Activated naive CD4-positive, alpha-beta T cell treated with Interleukin-2 at 50 U/mL for 16 hours (primary cell): ENCODE results near the gene HS6ST3.

ENCODE experiments used
- DNase-seq: peaks from one replicate; pipeline ENCODE4 v3.0.0-alpha.2; 2020

HS6ST3 gene

DNA sequence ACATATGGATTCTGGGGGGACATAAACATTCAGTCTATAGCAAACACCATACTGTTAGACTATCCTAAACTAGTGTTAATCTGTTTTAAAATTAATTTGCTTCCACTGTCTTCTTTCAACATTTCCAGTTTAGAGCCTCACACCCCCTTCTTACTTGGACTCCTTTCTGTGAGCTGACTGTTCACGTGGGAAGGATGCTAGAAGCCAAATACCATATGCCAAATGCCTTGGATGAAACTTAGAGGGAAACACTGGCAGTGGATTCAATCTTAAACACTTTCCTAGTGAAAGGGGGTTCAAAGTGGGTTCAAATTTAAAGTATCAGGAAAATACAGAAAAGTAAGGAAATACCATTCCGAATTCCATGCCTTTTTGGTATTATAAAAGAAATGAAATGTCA, 113.6 kb downstream of the HS6ST3 start:
- no peak for DNase-seq

DNA sequence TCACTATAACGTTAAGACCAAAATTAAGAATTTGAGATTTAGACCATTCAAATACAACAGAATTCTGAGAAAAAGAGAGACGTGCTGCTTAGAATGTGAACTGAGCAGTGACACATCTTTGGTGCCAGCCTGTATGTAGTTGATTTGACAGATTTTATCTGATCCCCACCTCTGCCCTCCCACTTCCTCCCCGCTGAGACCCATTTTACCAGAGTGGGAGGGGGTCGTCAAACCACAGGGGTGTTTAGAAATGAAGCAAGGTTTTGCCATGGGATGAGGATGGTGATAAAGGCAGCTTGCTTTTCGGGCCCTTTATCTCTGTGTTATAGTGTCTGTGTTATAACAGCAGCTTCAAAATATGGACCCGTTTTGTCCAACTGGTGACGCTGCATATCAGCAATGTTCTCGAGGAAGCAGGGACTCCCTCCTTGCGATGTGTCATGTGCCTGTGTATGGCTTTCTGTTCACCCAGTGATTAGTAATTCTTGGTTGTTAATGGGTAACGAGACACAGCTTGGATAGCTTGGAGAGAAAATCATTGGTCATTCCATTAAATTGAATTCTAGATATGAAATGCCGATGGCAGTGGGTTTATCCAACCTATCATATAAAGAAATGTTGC, 125.0 kb downstream of the HS6ST3 start:
- no peak for DNase-seq

DNA sequence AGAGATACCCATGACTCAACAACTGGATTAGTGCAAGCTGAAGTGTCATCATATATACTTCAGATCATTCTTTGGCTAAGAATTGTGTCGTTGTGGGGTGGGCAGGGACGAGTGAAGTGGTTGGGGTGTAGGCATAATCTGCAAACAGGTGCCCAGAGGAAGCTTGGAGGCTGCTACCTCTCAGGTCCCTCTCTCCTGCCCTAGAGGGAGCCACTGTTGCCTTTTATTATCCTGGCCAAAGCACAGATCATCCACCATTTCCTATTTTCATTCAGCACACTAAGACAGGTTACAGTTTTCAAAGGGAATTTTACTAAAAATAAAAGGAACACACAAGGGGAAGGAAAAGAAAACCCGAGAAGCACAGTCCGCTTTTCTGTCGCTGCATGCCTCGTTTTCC, 126.6 kb downstream of the HS6ST3 start:
- DNase-seq: no peak

DNA sequence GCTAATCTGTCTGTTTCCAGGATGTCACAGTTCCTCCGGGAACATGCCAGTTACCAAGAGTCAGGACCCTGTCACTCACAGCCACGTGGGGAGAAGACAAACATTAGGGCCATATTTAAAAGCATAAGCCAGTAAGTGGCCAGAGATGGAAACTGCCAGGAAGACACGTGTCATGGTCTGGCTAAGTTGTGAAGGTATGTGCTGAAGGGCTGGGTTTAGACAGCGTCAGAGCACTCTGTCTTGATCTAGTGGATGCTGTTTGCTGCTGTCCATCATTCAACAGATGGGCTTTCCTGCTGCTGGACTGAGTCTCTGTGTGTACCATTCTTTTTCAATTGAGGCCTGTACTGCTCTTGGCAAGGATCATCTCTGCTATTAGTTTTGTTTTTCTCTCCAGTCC, 128.6 kb downstream of the HS6ST3 start:
- no peak for DNase-seq

DNA sequence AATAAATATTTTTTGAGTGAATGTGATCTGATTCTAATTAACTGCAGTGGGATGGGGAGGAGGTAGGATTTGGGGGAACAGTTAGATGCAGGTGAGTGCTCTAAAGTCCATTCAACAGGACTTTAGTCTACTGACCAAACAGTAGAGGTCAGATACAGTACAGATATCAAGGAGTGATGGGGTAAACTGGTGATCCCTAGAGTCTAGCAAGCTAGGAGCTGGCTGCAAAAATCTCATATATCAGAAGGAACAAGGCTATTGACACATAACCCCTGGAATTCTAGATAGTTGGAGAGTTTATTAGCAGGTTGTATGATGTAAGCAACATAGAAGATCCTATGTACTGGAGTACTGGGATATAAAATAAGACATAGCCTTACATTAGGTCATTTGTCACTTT, 131.6 kb downstream of the HS6ST3 start:
- DNase-seq: no peak

DNA sequence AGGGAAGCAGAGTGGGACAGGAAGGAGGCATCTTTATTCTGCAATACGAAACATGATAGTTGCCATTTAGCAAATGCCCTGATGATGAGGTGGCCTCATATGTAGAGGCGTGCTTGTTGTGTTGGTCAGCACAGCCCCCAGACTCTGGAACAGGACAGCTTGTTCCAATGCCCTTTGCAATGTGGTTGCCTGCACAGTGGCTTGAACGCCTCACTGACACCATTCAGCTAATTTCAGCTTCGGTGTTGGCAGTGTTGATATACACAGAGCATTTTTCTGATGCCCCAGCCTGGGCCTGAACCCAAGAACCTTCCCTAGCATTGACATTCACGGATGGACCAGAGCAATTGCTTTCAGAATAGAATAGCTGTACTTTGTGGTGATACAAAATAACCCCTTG, 133.3 kb downstream of the HS6ST3 start:
- DNase-seq: no peak

DNA sequence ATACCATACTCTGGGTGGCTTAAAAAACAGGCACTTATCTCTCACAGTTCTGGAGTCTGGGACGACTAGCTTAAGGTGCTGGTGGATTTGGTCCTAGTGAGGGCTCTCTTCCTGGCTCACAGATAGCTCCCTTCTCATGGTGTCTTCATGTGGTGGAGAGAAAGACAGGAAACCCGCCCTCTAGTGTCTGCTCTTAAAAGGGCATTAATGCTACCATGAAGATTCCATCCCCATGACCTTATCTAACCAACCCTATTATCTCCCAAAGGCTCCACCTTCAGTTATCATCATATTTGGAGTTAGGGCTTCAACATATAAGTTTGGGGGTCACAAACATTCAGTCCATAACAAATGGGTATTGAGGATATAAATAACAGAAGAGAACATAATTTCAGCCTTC, 139.4 kb downstream of the HS6ST3 start:
- DNase-seq: no peak

DNA sequence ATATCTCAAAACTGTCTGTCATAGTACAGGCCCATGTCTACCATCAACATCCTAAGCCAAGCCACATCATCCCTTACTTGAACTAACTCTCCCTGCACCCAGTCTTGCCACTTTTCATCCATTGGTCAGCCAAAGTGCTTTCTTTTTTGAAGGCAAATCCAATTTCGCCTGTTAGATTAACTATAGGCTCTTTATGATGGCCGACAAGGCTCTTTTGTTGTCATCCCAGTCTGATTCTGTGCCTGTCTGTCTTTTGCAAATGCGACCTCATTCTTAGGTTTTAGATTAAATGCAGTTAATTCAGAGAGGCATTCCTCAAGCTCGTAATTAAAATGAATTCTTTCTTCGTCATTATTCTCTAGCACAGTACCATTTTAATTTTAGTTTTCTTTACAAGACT, 148.3 kb downstream of the HS6ST3 start:
- no peak for DNase-seq

DNA sequence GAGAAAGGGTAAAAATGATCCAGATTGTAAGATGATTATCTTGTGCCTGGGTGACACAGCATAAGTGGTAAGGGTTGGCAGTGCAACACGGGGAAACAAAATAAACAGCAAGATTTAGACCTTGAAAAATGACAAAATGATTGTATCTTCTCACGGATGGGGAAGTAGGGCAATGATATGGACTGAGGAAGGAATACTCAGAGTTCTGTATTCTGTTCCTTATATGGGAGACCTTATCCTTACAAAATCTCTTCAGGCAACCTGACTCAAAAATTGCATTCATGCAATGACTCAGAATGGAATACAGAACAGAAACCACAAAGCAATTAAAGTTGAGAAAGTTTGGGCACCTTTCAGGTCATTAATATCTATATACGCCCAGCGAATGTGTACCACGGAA, 149.0 kb downstream of the HS6ST3 start:
- no peak for DNase-seq

DNA sequence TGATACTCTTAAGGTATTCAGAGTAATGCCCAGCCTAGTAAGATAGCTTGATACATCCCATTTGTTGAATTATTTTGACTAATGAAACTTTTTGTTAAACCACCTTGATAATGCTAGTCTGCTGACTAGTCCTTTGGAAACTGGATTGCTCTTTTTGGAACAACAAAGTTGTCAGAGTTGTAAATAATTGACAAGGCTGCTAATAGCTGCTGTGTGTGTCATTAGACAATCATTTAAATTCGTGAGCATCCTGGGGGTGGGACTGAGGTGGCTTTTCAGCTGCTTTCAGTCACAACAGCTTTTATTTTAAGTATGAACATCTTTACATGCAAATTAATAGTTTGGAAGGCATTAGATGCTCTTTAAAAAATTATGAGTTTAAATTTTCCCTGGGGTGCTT, 153.5 kb downstream of the HS6ST3 start:
- DNase-seq: no peak

DNA sequence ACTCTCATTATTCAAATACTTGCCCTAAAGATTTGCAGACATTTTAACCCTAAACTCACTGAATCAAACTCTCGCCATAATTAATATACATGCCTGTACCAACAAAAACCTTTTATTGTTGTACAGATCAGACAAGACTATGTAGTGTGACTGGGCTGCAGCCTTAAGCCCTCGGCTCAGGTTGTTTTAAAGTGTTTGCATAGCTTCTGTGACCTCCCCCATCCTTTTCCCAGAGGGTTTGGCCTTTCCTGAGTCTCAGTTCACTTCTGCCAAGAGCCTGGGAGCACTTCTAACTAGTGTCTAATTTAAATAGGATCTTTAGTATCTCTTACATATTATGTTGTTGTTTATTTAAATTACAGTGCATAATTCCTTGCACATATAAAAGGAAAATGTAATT, 158.2 kb downstream of the HS6ST3 start:
- DNase-seq: no peak

DNA sequence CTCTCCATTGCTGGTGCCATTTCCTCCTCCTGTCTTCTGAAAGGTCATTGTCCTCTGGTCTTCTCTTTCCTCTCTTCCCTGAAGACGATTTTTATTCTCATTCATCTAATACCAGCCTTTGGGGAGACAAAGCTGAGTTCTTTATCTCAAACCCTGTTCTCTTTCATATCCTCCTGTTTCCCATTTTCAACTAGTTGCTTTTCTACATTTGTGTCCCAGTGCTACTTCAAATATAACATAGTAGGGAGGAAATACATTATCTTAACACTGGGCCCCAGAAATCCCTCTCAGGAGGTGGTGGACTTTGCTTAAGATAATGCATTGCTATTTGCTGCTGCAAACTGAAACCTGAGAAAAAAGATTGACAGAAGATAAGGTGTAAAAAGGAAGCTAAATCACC, 159.1 kb downstream of the HS6ST3 start:
- no peak for DNase-seq

DNA sequence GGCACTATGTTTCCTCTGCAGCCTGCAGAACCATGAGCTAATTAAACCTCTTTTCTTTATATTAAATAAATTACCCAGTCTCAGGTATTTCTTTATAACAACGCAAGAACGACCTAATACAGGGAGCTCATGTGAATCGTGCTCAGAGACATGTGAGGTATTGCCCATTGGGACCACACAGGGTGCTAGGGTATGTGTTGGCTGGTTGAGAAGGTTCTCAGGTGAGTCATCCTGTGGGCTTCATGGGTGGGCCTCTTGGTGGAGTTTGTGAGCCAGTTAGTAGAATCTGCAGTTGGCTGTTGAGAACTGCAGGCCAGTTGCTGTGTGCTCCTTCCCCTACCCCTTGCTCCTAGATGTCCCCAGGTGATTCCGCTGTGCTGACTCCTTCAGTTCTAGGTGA, 163.0 kb downstream of the HS6ST3 start:
- DNase-seq: no peak

DNA sequence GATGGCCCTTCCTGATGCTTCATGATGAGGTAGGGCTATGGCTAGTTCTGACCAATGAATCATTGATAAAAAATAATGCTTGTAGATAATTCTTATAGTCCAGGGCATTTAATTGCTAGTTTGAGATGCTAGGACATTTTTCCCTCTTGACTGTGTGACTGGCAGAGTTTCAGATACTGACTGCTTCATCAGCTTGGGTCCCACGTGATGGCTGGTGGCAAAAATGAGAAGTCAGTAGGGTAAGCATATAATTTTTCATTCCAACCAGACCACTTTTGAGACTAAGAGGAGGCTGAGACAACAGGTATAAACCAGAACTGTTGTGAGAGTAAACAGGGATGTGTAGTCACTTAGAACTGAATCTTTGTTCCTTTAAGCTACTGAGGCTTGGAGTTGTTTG, 183.3 kb downstream of the HS6ST3 start:
- no peak for DNase-seq

DNA sequence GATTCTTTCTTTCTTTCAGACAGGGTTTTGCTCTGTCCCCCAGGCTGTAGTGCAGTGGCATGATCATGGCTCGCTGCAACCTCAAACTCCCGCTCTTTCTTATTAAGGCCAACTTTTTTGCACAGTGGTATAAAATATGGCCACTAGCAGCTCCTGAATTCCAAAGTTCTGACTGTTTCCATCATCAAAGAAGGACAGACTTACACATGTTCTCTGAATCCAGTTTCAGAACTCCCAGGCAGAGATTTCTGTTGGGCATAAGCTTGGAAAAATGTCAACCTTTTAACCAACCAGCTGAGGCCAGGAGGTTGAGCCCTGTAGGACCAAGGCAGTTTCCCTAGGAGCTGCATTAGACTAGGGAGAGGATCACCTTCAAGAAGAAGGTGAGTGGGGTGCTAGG, 184.1 kb downstream of the HS6ST3 start:
- no peak for DNase-seq

DNA sequence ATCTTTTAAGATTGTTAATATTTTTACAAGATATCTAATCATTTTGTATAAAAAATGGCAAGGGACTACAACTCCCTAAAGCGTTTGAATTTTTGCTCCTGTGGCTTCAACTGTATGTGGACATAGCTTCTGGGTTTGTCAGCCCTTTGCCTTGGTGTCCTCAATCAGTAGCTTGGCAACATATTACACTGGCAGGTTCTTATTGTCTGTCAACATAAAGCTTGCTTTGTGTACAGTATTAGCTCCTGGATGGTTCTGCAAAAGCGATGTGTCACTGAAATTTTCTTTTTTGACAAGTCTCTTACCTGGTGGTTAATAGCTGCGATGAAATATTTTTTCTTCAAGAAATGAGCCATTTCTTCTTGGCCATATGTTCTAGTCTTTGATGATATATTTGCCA, 190.0 kb downstream of the HS6ST3 start:
- no peak for DNase-seq

DNA sequence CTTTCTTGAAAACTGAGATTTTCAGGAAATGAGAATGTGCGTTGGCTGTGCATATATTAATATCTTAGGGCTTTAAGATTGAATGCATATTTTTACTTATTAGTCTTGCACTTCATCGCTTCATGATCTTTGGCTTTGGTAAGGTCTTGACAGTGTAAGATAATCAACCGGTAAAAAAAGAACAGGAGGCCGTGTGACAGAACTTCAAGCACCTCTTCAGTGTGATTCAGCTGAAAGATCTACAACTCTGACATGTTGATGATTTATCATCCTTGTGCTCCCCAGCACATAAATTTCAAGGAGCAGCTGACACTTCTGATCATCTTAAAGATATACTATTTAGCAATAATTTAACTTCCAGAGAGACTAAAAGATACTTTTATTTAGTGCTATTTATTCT, 195.1 kb downstream of the HS6ST3 start:
- DNase-seq: no peak

DNA sequence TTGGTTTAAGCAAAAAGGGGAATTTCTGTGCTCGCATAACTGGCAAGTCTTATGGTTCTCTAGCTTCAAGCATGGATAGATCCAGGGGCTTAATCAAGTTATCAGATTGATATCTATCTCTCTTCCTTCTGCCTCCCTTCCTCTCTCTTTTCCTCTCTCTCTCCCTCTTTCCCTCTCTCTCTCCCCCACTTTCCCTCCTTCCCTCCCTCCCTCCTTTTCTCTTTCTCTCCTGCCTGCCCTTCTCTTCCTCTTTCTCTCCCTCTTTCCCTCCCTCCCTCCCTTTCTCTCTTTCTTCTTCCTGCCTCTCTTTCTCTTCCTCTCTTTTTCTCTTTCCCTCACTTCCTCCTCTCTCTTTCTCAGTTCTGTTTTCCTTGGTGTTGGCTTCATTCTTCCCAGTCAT, 195.8 kb downstream of the HS6ST3 start:
- DNase-seq: no peak

DNA sequence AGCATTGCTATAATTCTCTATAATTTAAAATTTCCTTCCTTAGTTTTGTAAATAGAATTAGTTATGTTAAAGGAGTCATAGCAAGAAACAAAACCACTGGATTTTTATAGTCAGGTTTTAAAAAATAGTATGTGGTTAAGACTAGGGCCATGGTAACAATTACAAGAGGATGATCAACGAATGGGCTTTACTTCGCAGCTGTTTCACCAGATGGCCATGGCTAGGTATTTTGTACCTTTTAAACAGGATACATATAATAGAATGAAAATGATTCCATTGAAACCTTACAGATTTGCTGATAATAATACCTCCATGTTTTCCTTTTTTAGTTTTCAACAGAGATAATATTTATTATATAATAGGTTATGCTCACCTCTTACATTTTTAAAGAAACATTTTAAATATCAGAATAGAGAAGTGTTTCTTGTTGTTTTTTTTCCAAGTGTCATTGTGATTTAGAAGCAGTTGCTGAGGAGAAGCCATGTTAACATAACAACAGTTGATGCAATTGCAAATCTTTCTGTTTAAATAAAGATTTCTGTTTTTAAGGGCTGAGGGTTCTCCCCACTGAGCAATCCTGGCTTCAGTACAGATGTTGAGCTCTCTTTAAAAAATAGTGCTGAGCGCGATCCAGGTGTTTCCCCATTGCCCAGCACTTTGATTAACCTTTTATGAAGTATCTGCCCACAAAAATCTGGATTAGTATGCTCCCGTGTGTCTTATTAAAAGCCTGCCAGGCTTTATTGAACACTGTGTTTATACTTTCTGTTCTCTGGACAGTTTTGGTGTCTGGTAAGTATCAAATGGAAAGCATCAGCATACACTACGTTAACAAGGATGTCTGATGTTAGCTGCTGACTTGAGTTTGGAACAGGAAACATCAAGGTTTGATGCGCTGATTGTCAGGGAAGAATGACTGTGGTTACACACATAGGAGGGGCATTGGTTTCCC, 205.3 kb downstream of the HS6ST3 start:
- DNase-seq: no peak

DNA sequence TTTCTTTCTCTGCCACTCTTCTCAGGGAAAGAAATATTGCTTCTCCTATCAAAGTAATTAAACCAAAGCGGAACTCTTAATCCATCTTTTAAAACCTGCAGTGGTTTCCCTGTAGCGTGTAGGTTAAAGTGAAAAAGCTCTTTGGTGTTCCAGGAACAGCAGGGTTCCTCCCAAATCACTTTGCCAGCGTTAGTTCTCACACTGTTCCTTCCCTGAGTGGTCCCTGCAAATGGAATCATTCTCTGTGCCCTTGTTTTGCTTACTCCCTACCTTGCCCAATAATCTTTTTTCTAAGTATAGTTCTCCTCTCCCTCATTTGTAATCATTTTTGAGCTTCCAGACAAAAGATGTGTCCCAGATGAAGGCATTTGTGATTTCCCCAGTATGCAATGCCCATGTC, 207.5 kb downstream of the HS6ST3 start:
- no peak for DNase-seq

DNA sequence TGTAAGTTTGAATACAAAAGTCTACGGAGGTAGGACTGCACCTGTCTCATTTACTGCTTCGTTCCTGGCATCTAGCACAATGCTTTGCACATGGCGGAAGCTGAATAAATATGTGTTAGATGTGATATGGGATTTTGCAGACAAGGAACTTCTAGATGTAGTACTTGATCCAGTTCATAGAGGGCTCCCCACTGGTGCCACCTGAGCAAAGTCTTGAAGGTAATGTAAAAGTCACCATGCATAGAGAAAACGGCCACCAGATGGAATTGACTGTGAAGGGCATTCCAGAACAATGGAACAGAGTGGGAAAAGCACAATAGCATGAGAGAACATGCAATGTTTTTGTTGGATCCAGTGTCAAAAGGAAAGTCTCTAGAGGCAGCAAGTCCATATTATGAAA, 209.3 kb downstream of the HS6ST3 start:
- DNase-seq: no peak

DNA sequence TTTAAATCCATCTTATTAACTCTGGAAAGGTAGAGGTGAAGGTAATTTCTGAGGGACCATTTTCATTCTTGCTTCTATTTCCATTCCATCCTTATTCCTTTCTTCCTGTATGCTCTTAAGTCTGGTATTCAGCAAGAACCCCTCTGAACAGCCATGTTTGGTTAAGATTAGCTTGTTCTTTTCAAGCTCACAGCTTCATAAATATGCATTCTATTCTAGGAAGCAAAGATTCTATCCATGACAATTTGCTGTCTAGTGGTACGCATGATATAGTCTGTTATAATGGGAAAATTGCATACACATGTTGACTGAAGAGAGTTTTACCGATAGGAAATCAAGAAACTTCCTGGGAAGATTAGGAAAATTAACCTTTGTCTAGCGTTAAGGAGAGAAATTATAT, 218.7 kb downstream of the HS6ST3 start:
- no peak for DNase-seq

DNA sequence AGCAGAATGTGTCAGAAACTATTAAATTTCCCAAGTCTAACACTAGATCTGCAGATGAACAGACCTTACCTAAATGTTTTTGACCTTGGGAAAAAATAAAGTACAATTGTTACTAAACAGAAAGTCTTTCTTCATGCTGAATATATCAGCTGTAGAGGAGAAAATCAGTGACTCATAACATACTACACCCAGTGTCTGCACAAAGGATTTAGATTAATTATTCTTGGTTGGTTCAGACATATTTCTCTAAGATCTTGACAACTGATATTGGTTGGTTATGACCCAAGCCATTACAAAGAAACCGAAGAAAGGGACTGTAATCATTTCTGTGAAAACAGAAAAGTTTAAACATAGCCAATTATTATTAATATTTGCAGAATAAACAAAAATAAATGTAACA, 225.1 kb downstream of the HS6ST3 start:
- no peak for DNase-seq

DNA sequence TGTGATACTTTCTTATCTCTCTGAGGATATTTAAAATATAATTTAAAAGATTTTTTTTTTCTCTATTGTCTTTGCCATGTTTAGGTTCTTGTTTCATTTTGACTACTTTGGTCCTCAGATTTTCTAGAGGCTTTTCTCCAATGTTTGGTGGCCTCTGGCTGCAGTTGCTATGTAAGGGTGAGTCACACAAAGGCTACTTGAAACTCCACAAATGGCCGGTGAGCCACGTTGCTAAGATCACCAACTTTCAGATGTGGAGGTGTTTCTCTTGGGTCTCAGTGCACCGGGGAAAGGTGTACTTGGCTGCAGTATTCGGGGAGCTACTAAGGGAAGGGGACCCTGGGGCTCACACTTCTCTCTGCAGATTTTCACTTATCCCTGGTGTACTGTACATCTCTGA, 248.1 kb downstream of the HS6ST3 start:
- no peak for DNase-seq

DNA sequence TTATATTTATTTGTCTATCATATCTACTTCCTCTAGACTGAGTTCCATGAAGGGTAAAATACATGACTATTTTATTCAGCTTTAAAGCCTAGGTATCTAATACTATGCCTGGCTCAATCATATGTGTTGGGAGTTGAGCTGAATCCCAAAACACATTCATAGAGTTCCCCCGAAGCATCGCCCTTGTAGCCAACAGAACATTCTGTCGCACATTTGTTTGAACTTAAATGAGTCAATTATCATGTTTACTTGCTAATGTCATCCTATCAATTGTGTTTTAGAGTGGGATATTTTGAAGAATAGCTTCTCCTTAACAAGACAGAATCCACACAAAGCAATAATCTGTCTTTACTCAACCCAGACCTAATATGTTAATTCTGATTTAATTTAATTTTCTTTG, 252.4 kb downstream of the HS6ST3 start:
- DNase-seq: no peak
